HL-60 (cell line): ENCODE results near the gene RTP2.

ENCODE experiments used
- CTCF ChIP-seq: IDR thresholded peaks from one replicate; pipeline ENCODE4 v1.5.1; 2011; ENCODE audit warnings: low read length, control low read depth, inconsistent platforms; ENCODE audit not compliant: insufficient read depth
- POLR2AphosphoS5 ChIP-seq: IDR thresholded peaks from 2 replicates; pipeline ENCODE4 v1.6.1; 2012; ENCODE audit warnings: low read depth
- REST ChIP-seq: IDR thresholded peaks from 2 replicates; pipeline ENCODE4 v1.6.1; 2012; ENCODE audit warnings: low read depth; ENCODE audit not compliant: insufficient replicate concordance

GRCh38 chr3:187661267-187661666 is 41.1 kb downstream of the RTP2 start:
- no peak for TF ChIP-seq POLR2AphosphoS5
- no peak for TF ChIP-seq REST
- no peak for TF ChIP-seq CTCF
